C4-2B (cell line): Measurements from ENCODE around the gene PRSS27.

Experiments
- H3K27ac ChIP-seq: fragments of 450-650 bp; 2 replicates; pipeline ENCODE4 v1.5.1; 2017
- CTCF ChIP-seq: fragments of 450-650 bp; conservative IDR thresholded peaks from 2 replicates; pipeline ENCODE4 v1.5.1; 2017; ENCODE audit warnings: mild to moderate bottlenecking
- ZFX ChIP-seq: fragments of 450-650 bp; IDR thresholded peaks from 2 replicates; pipeline ENCODE4 v1.6.1; 2017

PRSS27 gene

DNA sequence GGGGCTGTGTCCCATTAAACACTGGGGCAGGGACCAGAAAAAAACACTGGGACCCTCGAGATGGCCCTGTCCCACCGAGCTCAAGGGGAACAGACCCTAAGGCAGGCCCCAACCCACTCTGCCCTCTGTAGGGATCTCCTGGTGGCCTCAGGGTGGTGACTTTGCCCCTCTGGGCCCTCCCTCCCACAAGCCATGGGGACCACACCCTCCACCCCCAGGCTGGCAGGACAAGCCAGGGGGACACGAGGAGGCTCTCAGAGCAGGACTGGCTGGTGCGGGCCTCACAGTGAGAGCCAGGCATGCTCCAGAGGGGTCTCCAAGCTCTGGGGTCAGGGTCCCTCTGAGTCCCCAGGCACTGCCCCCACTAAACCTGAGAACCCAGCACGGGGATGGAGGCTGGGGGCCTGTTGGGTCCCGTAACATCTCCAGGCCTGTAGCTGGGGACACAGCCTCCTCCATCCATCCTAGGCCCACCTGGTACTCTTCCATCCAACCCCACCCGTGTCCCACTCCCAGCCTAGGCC lies 17.9 kb upstream of the PRSS27 start:
- TF ChIP-seq CTCF (no peak), ZFX (no peak)
- no peak overlapping the region for H3K27ac ChIP-seq

GRCh38 chr16:2737238-2737605 lies 17.2 kb upstream of the PRSS27 start:
- TF ChIP-seq ZFX (no peak), CTCF (no peak)
- no peak overlapping the region for H3K27ac ChIP-seq

- TF ChIP-seq ZFX (no peak), CTCF (no peak)
- H3K27ac ChIP-seq, result no peak overlapping the region
Measured at GRCh38 chr16:2736476-2737237, 16.6 kb upstream of the PRSS27 start.

GRCh38 chr16:2734844-2735515 lies 15.0 kb upstream of the PRSS27 start:
- no peak for TF ChIP-seq CTCF
- no peak for TF ChIP-seq ZFX
- no peak overlapping the region for H3K27ac ChIP-seq

GRCh38 chr16:2728034-2728433 lies 8.0 kb upstream of the PRSS27 start:
- no peak overlapping the region for H3K27ac ChIP-seq
- TF ChIP-seq ZFX, result no peak
- TF ChIP-seq CTCF, result no peak

GRCh38 chr16:2726923-2727322 lies 6.9 kb upstream of the PRSS27 start:
- TF ChIP-seq ZFX (no peak), CTCF (no peak)
- no peak overlapping the region for H3K27ac ChIP-seq

DNA sequence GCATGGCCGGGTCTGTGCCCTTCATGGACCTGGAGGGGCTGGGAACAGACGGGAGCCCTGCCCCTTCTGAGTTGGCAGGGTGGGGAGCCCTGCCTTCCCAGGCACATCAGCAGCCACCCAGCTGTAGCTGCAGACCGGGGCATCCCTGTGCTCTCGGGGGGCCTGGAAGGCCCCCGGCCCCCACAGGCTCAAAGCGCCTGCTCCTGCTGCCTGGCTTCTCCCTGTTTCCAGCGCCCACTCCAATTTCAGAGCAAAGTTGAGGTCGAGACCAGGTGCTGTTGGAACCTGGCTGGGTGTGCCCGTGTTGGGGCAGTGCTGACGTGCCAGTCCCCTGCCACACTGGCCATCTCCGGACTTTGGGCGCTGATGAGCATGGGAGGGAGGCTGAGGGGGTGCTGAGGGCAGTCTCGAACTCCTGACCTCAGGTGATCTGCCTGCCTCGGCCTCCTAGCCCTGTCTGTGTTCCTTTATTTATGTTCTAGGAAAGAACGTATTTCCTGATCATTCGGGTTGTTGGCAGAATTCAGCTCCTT lies 4.9 kb upstream of the PRSS27 start:
- no peak for TF ChIP-seq ZFX
- no peak for TF ChIP-seq CTCF
- no peak overlapping the region for H3K27ac ChIP-seq
